NCI-H526 treated with DMSO at 0.1 percent for 48 hours (cell line): ENCODE results near the gene CARMIL1.
A peak's percentile ranks its signal among the peaks of the same experiment; 100 is the strongest.
"Not testable (repeated sequence)": the region's sequence is repeated elsewhere in the genome, so short reads cannot be mapped to it uniquely, and the experiment has no call there.

Experiments used
- DNase-seq: peaks from one replicate; lab custom pipeline; 2025; lab: John Stamatoyannopoulos, UW

Gene CARMIL1

DNA sequence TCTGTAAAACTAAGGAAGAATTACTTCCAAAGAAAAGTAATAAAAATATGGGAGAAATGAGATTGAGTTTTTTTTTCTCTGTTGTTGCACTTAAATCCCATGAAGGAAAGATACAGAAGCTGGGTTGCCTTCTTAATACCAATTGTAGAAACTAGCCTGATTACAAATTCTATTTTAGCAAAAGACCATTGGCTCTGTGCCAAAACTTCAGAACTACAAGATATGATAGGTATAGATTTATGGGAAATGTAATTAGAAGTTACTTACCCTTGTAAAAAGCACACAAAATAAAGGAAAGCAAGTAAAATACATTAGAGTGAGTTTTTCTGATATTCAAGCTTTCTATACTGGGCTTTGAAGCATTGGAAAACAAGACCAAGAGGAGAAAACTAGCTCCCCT, 299.4 kb downstream of the CARMIL1 start:
- DNase-seq, result no peak

DNA sequence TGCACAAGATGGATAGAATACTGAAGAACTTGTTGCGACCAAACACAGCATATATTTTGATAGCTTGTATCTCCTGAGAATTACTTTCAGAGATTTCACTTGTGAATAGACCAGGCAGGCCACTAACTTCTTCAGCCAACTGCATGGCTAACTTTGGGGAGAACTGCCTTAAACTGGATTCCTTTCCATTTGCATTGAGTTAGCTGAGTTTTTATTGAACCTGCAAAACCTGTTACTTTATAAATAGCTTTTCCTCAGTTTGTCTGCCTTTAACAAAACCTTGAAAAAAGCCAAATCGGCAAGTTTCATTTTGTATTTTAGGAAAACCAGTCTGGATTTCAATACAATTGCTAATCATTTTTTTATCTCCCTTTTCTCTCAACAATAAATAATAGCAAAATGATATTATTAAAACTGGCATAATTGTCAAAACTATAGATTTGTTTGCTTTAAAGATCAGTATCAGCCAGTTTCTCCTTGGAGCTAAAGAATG, 300.3 kb downstream of the CARMIL1 start:
- DNase-seq, result no peak

DNA sequence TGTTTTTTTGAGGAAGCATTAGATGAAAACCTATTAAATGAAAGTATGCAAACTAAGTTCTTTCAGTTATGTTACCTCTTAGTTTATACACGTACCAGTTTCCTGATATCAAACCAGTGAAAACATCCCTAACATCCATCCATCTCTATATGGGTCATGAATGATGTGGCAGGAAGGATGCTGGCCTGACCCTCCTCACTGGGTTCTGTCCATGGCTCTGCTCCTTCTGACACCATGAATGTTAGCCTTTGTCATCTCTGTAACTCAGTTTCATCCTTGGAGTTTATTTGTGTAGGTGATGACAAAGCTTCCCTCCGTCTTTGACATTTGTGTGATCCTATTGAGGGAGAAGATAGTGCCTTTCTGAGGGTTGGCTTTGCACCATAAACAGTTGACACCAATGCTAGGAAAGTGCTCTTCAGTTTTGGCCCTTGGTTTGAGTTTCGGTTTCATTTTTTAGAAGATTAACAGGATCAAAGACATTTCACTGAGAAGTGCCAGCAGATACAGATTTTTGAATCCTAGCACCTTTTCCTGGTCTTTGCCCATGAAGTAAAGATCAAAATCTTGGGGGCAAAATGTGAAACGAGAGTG, 300.8 kb downstream of the CARMIL1 start:
- DNase-seq, result no peak

DNA sequence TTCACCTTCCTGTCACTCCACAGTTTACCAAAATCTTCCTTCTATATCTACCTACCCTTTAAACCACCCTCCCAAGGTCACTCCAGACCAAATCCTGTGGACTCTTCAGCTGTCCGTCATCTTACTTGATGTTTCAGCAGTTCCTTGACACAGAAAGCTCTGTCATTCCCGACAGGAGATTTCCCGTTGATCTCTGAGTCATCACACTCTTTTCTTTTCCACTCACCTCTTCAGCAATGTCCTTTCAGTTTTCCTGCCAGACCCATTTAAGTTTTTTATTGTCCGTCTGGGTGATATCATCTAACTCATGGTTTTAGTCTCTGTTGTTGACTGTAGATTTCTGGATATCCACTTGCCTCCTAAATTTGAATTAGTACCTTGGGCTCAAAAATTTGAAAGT, 302.9 kb downstream of the CARMIL1 start:
- DNase-seq, result no peak

DNA sequence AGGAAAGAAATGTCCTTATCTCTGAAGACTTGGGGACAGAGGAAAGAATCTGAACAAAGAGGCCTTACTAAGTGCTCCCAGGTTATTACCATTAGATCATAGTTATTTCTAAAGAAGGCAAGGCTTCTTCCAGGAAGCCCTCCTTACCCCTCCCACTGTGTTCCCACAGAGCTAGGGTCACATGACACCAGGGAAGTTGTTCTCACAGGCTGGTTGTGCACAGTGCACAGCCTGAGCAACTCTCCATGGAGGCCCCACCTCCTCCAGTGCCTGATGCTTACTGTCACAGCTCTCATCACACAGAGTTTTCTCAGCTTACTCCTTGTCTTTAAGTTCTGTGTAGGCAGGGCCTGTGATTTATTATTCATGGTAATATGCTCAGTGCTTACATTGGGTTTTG, 303.9 kb downstream of the CARMIL1 start:
- DNase-seq, result no peak

DNA sequence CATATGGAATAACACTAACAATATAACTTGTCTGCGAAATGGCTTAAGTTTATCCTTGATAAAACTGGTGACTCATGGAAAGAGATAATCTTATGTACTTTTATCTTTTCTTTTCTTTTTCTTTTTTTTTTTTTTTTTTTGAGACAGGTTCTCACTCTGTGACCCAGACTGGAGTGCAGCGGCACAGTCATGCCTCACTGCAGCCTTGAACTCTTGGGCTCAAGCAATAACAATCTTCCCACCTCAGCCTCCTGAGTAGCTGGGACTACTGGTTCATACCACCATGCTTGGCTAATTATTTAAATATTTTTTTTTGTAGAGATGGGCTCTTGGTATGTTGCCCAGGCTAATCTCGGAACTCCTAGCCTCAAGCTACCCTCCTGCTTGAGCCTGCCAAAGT, 304.7 kb downstream of the CARMIL1 start:
- DNase-seq, result no peak

DNA sequence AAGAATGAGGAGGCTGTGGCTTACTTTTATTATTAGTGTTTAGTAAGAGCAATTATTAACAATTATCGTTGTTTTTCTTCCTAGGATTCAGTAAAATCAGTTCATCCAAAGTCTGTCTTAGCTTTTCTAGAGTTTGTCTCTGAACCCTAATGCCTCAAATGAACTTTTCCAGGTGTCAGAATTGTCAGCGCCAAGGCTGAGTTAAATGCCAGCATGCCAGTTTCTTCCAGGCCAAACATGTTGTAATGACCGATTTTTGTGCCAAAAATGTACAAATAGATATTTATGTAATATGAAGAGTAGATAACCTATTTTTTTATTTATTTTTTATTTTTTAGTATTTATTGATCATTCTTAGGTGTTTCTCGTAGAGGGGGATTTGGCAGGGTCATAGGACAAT, 306.1 kb downstream of the CARMIL1 start:
- DNase-seq, result no peak

DNA sequence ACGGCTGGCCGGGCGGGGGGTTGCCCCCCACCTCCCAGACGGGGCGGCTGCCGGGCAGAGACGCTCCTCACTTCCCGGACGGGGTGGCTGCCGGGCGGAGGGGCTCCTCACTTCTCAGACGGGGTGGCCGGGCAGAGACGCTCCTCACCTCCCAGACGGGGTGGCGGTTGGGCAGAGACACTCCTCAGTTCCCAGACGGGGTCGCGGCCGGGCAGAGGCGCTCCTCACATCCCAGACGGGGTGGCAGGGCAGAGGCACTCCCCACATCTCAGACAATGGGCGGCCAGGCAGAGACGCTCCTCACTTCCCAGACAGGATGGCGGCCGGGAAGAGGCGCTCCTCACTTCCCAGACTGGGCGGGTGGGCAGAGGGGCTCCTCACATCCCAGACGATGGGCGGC, 306.9 kb downstream of the CARMIL1 start:
- DNase-seq, result not testable (repeated sequence)

DNA sequence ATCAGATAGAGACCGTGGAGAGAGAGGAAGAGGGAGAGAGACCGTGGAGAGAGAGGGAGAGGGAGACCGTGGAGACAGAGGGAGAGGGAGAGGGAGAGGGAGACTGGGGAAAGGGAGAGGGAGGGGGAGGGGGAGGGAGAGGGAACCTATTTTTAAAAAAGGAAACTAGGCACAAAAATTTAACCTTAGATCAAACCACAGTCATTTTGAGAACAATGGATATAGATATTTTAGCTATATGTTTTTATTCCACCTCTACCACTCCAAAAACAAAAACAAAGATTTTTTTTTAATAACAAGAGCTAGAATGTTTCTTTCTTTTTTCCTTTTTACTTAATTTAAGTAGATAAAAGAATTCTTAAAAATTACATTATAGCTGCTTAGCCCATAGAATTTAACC, 307.8 kb downstream of the CARMIL1 start:
- DNase-seq, result no peak

DNA sequence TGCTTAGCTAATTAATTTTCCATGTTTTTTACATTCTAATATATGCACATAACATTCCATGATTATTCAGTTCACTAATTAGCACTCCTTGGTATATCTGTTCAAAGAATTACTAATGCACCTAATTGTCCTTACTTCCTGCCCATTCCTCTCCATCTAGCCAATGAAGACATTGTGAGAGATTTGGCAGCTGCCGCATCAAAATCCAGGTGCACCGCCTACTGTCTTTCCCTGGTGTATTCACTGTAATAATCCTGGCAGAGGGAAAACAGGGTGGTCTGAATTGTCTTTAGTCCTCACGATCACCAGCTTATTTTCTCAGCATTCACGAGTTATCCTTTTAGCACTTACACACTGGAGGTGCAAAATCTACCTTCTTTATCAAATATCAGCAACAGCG, 311.8 kb downstream of the CARMIL1 start:
- no peak for DNase-seq

DNA sequence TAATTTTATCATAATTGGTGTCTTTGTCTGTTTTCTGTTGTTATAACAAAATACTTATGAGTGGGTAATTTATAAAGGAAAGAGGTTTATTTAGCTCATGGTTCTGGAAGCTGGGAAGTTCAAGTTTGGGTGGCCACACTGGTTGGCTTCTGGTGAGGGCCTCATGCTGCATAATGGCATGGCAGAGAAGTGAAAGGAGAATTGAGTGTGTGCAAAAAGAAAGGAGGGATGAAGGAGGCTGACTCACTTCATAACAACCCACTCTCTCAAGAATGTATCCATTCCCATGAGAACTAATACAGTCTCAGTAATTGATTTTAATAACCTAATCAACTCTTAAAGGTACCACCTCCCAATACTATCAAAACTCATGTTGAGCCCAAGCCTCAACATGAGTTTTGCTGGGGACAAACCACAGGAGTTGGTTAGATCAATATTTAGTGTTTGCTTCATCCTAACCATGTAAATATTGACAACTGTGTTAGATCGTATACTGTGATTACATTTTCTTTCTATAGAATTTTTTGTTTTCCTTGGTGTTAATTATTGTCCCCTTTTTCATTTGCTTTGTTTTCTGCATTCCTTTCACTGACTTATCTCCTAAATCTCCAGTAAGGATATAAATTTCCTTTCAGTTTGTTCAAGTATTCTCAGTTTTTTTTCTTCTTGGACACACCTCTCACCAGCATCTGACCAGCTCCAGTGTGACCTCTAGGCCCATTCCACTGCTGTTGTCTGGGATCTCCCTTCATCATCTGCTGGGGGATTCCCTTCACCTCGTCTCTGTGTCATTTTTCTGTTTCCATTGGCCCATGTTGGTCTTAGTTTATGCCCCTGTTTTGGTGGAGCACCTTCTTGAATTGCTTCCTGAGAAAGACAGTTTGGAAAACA, 318.0 kb downstream of the CARMIL1 start:
- no peak for DNase-seq

DNA sequence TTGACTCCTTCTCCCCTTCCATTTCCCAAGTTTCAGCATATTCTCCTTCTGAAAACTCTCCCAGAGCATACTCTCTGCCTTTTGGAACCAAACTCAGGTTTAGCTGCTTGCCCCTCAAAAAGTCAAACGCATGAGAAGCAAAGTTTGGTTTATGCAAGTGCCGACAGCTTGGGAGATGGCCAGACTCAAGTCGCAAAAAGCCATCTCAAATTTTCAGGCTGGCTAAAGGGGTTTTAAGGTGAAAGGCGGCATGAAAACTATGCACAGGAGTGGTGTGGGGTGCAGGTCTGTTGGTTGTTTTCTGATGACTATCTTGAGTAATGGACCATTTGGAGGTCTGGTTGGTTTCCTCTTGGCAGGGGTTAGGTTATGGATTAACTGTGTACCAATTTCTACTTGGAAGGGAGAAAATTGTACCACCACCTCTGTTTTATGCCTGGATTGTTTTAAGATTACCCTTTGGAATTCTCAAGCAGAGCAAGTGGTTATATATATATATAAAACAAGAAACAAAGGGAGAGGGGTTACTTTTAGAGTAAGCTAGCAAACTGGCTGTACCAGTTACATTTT, 320.4 kb downstream of the CARMIL1 start:
- no peak for DNase-seq

DNA sequence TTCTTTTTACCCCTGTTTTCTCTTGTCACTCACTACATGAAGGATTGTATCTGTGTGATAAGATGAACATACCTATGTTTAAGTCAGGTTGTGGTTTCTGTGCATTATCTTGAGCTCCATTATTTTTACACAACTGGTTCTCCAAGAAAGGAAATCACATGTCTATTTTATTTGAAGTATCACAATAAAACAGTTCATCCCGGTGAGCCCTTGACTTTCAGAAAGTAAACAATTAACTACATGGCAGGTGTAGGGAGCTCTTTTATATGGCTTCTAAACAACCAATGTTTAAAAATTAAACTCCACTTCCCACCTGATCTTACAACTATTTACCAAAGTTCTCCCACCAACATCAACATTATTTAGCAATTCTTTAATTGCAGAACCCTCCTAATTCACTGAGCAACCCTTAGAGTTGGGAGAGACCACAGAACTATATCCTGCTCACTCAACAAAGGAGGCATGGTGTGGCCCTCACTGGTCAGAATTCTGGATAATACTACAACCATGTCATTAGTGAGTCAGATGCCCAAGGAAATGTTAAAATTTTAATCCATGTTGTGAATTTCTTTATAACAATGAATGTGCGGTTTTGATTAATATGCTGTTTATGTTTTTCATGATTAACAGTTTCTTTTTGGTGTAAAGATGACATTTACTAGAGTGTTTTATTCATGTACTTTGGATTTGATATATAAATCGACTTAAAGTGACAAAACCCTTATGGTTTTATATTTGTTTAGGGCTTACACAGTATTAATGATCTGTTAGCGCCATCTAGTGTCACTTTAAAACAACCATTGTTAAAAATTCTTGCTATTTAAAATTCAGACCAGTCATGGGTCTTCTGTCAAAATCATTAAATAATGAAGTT, 322.9 kb downstream of the CARMIL1 start:
- peak; percentile 16 for DNase-seq

DNA sequence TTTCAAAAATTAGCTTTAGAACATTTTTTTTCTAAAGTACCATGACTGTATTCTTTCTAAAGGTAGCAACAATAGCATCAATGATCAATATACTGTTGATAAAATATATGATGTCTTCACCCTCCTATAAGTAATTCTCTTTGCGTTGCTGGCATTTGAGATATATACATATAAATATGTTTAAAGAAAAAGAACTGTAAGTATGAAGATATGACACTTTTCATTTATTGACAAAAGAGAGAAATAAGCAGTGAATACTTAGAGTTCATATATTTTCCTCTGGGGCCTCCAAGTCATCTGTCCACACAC, 323.5 kb downstream of the CARMIL1 start:
- DNase-seq, result no peak

DNA sequence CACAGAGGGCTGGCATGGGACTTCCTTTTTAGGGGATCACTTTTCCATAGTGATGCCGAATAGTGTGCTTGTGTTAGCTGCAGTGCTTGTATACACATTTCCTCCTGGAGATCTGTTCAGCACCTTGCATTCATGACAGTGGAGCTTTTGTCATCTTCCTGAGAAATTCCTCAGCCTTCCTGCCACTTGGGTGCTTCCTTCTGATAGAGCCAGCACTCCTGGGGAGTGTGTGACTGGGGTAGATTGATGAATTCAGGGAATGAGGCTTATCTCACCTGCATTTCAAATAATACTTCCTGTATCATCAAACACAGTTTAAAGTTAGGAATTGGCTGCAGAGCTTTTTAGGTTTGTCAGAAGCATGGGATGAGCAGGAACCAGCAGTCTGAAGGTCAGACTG, 324.1 kb downstream of the CARMIL1 start:
- no peak for DNase-seq

DNA sequence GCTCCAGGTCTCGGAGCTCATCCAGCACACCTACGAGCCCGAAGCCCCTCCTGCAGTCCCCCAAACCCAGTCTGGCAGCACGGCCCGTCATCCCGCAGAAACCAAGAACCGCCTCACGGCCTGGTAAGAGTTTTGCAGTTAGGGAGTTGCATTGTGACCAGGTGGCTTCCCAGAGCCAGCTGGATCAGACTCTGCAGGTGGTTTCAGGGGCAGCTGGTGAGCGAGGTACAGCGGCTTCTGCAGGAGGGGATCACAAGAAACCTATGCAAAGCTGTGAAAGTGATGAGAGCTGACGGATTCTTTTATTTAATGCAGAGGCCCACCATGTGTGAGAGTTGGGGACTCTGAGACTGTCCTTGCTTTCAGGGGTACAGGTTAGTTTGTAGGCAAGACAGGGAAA, 327.0 kb downstream of the CARMIL1 start:
- no peak for DNase-seq

DNA sequence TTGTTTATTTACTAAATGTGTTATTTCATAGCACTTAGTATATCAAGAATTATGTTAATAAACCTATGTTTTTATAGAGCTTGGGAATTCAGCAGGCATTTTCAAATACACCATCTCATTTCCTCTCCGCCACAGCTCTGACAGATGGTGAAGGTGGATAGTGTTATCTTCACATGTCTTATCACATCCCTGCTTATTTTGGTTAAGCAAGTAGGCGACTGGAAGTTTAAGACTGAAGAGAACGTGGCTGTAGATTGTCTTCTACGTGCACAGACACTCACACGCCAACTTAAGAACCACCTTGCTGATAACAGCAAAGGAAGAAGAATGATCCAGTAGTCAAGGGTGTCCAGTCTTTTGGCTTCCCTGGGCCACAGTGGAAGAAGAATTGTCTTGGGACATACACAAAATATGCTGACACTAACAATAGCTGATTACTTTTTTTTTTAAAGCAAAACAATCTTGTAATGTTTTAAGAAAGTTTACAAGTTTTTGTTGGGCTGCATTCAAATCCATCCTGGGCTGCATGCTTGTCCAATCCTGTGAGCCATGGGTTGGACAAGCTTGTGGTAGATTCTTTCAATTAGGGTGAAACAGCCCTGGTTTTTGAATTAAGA, 329.5 kb downstream of the CARMIL1 start:
- no peak for DNase-seq

DNA sequence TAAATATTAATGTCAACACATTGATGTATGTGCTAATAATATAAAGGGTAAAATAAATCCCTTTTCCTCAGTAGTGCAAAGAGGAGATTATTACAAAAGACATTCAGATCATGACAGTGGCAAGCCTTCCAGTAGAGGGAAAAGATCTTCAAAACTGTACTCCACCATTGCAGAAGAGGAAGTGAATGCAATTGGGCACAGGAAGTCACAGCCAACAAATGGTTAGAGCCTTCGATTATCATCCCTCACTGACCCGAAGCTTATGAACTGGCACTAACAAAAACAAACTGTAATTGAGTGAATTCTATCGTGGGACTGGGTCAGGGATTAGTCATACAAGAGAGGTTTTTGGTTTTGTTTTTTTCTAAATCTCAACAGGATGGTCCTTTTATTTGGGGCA, 333.5 kb downstream of the CARMIL1 start:
- no peak for DNase-seq

DNA sequence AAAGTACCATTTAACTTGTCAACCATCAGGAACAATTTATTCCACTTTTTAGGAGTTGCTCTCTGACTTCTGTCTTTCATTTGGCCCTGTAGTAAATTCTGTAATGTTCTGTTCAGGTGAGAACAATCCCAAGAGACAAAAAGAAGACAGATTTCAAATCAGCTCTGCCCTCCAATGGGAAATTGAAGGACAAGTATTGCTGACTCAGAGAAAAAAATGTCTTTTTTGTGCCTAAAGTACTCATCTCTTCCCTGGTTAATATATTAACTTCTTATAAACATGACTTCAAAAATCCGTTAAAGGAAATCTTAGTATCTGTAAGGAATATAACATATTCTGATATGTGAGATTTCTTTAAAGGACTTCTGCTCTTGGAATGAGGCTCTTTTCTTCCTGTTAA, 334.2 kb downstream of the CARMIL1 start:
- no peak for DNase-seq

DNA sequence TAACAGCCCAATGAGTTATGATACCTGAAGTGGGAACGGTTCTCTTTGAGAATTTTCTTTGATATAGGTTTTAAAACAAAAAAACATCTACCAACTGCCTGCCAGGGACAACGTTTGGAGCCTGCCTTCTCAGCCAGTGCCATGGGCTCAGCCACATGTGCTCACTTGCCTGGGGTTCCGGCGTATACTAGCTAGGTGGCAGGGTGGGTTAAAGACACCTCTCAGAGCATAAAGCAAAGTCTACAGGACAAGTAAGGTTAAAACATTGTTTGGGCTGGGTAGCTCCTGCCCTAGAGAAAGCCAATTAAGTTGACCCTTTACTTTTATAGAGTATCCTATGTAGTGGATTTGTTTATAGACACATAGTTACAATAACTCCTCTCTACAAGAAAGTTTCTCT, 334.9 kb downstream of the CARMIL1 start:
- DNase-seq, result no peak

DNA sequence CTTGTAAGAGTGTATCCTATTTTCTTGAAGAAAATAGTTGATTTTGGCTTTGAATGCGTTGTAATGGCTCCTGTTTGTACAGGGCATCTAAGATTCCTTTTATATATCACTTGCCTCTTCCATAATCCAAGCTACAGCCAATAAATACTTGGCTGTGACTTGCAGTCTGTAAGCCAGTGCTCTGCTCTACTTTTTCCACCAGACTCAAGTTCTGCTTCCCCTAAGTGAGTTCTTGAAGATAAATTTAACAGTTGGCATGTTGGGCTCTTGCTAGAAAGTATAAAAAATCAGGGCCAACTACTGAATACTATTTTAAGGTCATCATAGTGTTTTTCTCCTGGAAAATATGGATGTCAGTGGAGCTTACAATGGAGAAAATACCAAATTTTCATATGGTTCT, 336.3 kb downstream of the CARMIL1 start:
- DNase-seq, result no peak

DNA sequence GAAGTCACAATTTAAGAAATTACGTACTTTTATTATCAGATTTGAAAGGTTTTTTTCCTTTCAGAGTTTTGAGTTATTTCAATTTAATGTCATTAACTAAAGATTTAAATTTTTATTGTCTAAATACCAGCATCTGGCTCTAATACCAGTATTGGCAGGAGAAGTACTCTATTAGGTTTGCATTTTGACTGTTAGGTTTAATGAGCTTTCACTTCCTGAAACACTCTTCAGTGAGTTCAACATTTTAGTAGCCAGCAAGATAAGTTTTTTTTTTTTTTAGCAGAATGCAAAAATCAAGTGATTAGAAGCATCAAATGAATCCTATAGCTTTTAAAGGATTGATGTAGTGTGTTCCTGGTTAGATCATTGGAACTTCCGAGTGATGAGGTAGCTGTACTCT, 338.8 kb downstream of the CARMIL1 start:
- DNase-seq, result no peak
